H1 (cell line): ENCODE data around the gene B3GNT2.

Experiments
- CEBPB ChIP-seq: IDR thresholded peaks from 2 replicates; pipeline ENCODE4 v1.6.1; 2012; ENCODE audit warnings: low read depth, low read length
- SRF ChIP-seq: IDR thresholded peaks from 2 replicates; pipeline ENCODE4 v1.6.1; 2011; ENCODE audit warnings: mild to moderate bottlenecking, low read depth, low read length, moderate library complexity

GRCh38 chr2:62185475-62186155 is 10.3 kb upstream of the B3GNT2 start:
- TF ChIP-seq CEBPB (no peak), SRF (no peak)
